HG02981 (cell line): ENCODE measurements around the gene MAL.
A peak's percentile ranks its signal among the peaks of the same experiment; 100 is the strongest.

Experiments
- ATAC-seq: cut with Tn5 transposase; IDR thresholded peaks from one replicate; pipeline ENCODE4 v1.9.1; 2021; ENCODE audit warnings: mild to moderate bottlenecking, moderate library complexity; ENCODE audit not compliant: unreplicated experiment

Gene MAL

GRCh38 chr2:94996305-94997100 lies 29.0 kb upstream of the MAL start:
- ATAC-seq: no peak

DNA sequence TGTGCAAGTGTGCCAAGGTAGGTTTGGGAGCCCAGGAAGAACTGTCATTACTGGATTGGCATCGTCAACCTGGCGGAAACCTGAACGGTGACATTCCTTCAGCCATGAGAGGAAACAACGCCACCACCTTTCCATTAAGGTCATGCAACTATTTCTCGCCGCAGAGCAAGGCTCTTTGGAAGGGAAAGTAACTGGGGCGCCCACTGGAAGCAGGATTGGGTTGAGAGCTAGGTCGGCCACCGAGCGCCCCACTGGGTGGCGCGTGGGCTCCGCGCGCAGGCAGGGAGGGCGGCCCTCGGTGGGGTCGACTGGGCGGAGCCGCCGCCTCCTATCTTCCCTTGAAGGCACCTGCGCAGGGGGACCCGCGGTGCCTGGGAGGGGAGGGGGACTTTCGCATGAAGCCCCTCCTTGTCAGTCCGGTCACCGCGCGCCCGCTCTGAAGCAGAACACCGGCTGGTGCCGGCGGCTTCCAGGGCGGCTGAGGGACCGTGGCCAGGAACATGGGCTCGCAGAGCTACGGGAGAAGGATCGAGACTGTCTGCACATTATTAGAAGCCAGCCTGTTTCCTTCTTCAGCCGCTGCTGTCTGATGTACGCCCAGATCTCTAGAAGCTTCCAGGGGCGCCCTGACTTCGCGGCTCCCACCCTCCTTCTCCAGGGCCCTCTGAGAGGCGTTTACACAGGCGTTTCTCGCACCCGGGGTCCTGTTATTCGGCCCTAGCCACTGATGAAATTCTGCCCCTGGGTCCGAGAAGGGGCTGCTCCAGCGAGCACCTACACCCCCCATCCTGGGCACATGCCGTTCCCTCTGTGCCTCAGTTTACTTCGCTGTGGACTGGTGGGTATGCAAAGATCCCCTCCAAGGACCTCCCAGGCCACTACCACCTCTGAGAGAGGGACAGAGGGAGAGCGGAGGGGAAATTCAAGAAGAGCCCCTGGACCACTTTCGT lies 27.3 kb upstream of the MAL start:
- no peak for ATAC-seq

GRCh38 chr2:94999431-94999883 lies 26.1 kb upstream of the MAL start:
- ATAC-seq: no peak

- ATAC-seq: no peak
These were observed 24.4 kb upstream of the MAL start for GRCh38 chr2:95001051-95001562.

DNA sequence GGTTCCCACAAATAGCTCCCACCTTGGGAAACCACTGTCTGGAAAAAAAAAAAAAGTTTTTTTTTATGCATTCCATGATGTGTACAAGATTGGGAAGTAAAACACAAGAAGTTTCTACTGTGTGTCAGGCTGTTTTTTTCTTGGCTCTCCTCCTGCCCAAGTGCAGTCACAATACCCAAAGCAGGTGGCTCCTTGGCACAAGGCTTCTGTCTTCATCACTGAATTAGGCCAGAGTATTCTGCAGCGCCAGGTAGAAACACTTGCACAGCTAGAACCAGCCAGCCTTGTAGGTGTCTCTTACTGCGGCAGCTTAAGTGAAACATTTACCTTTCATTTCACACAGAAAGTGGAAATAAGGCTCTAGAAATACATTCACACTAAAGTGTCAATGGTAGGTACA lies 23.8 kb upstream of the MAL start:
- ATAC-seq: no peak

DNA sequence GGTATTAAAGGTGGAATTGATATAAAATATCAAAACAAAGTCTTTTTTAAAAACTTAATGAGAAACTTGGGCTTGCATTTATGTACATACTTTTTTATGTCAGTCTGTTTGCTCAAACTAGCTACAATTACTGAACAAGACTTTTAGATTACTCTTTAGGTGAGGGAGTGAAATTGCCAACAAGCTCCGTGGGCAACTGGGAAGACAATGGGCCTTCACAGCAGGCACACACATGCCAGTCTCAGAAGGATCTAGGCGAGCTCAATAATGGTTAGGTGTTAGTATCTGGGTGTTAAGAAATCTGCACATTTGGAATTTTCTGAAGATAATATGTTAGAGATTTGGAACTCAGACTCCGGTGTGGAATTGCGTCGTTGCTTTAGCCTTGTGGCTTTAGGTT lies 23.0 kb upstream of the MAL start:
- ATAC-seq: no peak

DNA sequence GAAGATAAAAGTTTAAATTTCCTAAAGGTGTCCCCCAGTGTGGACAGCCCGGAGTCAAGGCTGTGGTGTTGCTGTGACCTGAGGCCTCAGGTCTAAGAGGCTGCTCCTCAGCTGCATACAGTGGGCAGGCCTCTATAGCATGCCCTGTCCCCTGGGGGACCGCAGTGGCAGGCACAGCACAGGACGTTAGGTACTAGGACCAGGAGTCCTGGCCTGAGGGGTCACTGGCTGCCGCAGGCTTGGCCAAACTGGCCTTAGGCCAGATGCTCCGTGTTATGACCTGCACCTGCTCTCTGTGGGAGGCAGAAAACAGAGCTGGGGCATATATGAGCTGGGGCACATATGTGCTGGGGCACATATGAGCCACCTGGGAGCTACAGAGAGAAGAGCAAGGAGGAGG lies 21.2 kb upstream of the MAL start:
- no peak for ATAC-seq

DNA sequence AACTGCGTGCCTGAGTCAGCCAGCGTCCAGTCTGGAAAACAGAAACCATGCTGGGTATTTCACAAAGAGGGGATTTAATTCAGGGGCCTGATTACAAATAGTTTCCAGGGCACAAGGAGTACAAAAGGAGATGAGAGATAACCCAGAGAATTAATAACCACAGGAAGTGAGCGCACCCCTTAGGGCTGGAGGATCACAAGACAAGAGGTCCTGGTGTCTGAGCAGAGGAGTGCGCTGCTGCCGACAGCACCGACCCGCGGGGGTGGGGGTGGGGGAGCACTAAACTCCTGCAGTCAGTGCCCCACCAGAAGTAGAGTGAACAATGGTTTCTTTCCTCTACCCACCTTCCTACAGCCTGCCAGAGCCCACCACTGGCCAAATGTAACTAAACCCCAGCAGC lies 20.8 kb upstream of the MAL start:
- ATAC-seq: no peak

DNA sequence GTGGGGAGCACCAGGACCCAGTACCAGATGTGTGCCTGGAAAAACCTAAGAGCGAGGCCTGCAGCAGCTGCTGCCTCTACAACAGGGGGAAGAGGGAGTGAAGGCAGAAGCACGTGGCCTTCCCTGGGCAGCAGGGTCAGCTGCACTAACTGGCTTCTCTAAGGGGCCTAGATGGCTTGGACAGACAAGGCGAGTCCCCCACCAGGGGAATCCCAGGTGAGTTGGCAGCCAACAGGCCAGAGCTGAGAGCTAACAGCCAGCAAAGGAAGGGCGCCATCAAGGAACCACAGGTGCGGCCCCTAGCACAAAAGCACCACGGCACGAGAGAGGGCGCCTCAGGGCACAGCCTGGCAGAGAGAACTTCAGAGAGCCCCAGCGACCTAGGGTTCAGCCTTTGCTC lies 19.8 kb upstream of the MAL start:
- ATAC-seq: no peak

DNA sequence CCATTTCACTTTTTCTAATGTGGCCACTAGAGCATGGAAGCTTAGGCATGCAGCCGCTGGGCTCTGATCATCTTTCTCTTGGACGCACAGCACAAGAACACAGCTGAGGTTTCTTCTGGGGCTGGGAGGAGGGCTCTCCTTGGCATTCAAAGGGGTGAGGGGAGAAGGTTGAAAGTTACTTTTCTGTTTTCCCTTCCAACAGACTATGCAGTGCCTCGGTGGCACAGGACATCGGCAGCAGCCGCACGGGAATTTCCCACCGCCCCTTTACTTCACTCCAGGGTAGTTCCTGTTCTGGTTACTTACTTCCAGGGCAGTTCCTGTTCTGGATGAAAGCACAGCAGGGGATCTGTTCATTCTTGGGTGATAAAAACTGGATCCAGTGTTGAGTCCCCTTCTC lies 18.9 kb upstream of the MAL start:
- no peak for ATAC-seq

DNA sequence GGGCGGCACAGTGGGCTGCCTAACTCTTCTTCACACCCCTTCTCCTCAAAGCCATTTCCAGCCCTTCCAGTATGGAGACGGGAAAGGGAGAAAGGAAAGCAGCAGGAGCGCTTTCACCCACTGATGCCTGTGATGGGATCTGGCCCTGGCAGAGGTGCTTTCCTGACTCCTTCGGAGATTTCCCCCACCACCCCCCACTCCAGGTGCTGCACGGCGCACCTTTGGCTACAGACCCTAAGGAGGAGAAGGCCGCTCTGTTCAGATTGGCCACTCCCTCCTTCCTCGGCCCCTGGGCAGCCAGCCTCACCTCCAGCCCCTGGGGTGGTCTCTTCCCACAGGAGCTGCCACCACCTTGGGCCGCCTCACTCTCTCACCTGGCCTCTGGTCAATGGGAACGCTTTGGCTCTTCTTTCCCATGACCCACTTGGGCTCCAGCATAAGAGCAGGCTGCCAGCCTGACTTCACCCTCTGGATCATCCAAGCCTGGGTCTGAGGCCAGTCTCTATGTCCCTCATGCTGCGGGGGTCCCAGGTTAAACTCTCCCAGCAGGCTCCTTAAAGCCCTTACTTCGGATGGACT lies 18.4 kb upstream of the MAL start:
- ATAC-seq: no peak

- ATAC-seq: no peak
These were observed 17.7 kb upstream of the MAL start for GRCh38 chr2:95007822-95008221.

DNA sequence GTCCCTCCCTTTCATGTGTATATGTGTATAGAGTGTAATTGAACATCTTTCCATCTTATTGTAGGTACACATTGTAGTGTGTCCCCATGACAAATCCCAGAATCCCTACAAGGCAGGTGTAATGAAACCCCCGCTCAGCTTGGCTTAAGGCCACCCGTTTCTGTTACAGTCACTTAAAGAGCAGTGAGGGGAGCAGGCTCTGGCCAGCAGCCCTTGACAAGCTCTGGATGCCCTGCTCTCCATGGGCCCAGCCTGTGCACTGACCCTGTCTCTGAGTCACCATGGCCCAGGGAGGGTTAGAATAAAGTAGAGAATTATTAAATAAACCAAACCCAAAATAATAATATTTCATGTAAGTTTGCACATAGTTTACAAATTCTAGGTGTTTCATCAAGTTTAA lies 17.2 kb upstream of the MAL start:
- ATAC-seq: no peak

DNA sequence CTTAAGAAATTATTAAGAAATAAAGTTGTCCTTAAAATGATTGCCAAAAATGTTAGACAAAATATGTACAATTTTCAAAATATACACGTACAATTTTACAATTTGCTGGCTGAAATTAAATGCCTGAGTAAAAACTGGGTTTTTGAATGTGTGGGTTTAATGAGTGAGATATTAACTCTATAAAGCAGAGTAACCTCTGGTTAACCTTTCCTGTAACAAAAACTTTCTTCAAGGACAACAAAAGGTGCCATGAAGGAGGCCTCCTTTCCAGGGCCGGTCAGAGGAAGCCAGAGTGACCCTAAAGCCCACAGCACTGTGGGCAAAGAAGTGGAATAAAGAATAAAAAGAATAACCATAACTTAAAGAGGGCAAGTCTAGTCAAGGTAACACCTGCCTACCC lies 16.5 kb upstream of the MAL start:
- no peak for ATAC-seq

- ATAC-seq: no peak
These were observed 16.1 kb upstream of the MAL start for GRCh38 chr2:95009412-95009811.

DNA sequence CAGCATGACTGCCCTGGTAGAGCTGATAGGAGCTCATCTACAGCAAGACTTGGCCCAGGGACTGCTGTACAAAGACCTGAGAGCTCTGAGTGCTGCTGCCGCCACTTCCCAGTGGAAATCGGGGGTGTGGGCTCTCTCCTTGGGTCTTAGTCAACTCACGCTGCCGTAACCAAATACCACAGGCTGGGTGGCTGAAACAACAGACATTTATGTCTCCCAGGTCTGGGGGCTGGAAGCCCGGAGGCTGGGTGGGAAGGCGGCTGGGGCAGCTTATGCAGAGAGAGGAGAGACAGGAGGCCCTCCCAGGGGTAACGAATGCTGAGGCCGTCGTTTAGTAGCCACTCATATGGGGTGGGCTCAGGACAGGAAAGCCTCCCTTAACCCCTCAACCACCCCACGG lies 15.4 kb upstream of the MAL start:
- no peak for ATAC-seq

DNA sequence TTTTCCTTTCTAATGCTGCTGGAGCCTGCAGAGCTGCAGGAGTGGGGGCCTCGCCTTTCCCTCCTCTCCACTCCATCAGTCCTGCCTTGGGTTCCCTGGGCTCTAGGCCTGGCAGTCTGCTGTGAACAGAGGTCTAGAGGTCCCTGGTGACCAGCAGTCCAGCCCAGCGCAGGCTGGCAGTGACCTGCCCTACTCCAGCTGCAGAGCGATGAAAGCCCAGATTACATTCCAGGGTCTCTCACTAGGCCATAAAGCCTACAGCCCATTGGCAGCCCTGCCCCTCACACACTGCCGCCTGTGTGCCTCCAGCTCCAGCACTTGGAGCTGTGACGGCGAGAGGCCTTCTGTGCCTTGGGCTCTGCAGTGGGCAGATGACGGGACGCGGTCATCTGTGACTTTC lies 14.8 kb upstream of the MAL start:
- ATAC-seq: no peak

GRCh38 chr2:95012881-95013550 lies 12.5 kb upstream of the MAL start:
- ATAC-seq: peak; percentile 70

DNA sequence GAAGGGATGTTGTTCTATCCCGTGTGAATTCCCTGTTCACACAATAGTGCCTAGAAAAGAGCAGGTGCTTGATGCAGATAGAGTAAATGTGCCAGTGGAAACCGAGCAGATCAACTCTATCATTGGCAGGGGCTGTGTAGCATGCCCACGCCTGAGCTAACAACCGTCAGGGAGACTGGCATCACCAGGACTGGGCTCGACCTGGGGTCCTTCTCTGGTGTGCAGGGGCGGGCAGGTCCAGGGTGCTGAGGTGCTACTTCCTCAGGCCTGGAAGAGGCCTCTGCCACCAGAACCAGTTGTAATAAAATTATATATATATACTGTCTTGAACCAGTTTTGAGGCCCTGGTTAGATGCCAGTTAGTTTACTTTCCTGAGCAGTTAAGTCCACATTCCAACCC lies 11.8 kb upstream of the MAL start:
- ATAC-seq: no peak

GRCh38 chr2:95014126-95014708 lies 11.3 kb upstream of the MAL start:
- no peak for ATAC-seq
